ENCODE measurements around the gene PDE4B.

The PDE4B gene

GRCh38 chr1:66206563-66207144 is 414.0 kb downstream of the PDE4B start:
- H3K27ac ChIP-seq: no peak overlapping the region
- TF ChIP-seq, protein P1, sequence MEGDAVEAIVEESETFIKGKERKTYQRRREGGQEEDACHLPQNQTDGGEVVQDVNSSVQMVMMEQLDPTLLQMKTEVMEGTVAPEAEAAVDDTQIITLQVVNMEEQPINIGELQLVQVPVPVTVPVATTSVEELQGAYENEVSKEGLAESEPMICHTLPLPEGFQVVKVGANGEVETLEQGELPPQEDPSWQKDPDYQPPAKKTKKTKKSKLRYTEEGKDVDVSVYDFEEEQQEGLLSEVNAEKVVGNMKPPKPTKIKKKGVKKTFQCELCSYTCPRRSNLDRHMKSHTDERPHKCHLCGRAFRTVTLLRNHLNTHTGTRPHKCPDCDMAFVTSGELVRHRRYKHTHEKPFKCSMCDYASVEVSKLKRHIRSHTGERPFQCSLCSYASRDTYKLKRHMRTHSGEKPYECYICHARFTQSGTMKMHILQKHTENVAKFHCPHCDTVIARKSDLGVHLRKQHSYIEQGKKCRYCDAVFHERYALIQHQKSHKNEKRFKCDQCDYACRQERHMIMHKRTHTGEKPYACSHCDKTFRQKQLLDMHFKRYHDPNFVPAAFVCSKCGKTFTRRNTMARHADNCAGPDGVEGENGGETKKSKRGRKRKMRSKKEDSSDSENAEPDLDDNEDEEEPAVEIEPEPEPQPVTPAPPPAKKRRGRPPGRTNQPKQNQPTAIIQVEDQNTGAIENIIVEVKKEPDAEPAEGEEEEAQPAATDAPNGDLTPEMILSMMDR (conservative IDR thresholded peaks at IDR 0.05): no peak

- TF ChIP-seq, protein P1 (conservative IDR thresholded peaks at IDR 0.05): no peak
- H3K27ac ChIP-seq: no peak overlapping the region
These were observed 414.8 kb downstream of the PDE4B start for GRCh38 chr1:66207484-66207883.

DNA sequence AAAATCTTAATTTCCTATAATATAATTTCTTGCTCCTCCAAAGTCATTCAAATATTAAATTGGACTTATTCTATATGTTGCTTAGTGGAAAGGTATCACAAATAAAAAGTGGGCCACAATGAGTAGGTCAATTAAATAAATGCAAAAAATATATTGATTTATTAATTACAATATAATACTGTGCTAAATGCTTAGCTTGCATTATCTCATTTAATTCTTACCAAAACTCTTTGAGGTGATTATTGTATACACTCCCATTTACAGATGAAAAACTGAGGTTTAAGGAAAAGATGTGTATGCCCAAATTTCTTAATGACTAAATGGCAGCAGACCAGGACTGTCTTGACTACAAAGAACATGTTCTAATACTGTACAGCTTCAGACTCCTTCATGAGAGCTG is 415.9 kb downstream of the PDE4B start:
- no peak overlapping the region for H3K27ac ChIP-seq
- TF ChIP-seq, protein P1 (conservative IDR thresholded peaks at IDR 0.05): no peak

GRCh38 chr1:66210635-66211244 is 418.0 kb downstream of the PDE4B start:
- TF ChIP-seq, protein P1 (conservative IDR thresholded peaks at IDR 0.05): no peak
- no peak overlapping the region for H3K27ac ChIP-seq

DNA sequence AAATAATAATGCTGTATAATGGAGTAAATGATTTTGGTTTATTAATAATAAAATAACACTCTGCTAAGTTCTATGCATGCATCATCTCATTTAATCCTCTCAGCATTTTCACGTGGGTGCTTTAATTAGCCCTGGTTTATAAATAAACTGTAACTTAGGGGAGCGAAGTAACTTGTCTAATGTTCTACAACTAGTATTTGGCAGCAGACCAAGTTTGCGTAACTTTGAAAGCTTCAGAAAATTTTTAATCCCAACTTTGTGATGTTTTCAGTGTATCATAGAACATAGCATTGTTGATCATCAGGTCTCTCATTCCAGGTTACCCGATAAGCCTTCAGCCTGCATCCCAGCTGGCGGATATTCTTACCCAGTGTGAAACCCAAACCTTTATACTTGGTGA is 418.8 kb downstream of the PDE4B start:
- TF ChIP-seq, protein P1 (conservative IDR thresholded peaks at IDR 0.05): no peak
- H3K27ac ChIP-seq: no peak overlapping the region

DNA sequence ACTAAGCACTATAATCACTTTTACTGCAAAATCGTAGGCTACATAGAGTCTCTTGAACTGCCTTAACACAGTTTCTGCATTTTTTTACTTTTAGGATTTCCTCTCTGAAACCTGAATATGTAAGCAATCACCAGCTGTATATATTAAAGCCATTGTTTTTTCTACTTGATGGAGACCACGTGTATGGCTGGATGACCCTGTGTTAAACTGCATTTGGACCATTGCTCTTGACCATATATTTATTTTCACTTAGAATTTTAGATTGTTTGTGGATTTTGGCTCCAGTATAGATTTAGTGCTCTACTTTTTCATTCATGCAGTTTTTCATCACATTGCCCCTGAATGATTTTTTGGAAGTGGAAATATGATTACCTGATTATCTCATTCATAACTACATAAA is 420.8 kb downstream of the PDE4B start:
- TF ChIP-seq, protein P1 (conservative IDR thresholded peaks at IDR 0.05): no peak

GRCh38 chr1:66214901-66215300 is 422.2 kb downstream of the PDE4B start:
- TF ChIP-seq, protein P1 (conservative IDR thresholded peaks at IDR 0.05): no peak
- no peak overlapping the region for H3K27ac ChIP-seq

More for the DNA sequence above, 420.8 kb downstream of the PDE4B start:
- no peak overlapping the region for H3K27ac ChIP-seq

All from VCaP (cell line).